ENCODE data around the gene EVC2.

- no peak for TF ChIP-seq CTCF (IDR thresholded peaks at IDR 0.05)
- no peak for TF ChIP-seq POLR2A (IDR thresholded peaks at IDR 0.05)
- no peak for TF ChIP-seq POLR2AphosphoS5 (IDR thresholded peaks at IDR 0.05)
Observed at GRCh38 chr4:5660185-5660584, 48.2 kb downstream of the EVC2 start.
